ENCODE results near the gene ZNF785.
"Not testable (repeated sequence)": the region's sequence is repeated elsewhere in the genome, so short reads cannot be mapped to it uniquely, and the experiment has no call there.

The ZNF785 gene

GRCh38 chr16:30548416-30549253 is 36.9 kb downstream of the ZNF785 start:
- no peak for TF ChIP-seq CTCF (conservative IDR thresholded peaks at IDR 0.05; ENCODE audit: low read depth, low read length)
- no peak for DNase-seq (ENCODE audit: low read depth)
- no peak overlapping the region for H3K4me3 ChIP-seq (ENCODE audit: low read length)

- TF ChIP-seq CTCF (conservative IDR thresholded peaks at IDR 0.05; ENCODE audit: low read depth, low read length), result no peak
- DNase-seq (ENCODE audit: low read depth), result no peak
- no peak overlapping the region for H3K4me3 ChIP-seq (ENCODE audit: low read length)
Measured at GRCh38 chr16:30546115-30546514, 39.4 kb downstream of the ZNF785 start.

- H3K4me3 ChIP-seq (ENCODE audit: low read length), result no peak overlapping the region
- no peak for DNase-seq (ENCODE audit: low read depth)
- TF ChIP-seq CTCF (conservative IDR thresholded peaks at IDR 0.05; ENCODE audit: low read depth, low read length), result no peak
Measured at GRCh38 chr16:30543067-30543466, 42.4 kb downstream of the ZNF785 start.

- H3K4me3 ChIP-seq (ENCODE audit: low read length), result no peak overlapping the region
- DNase-seq (ENCODE audit: low read depth), result no peak
- no peak for TF ChIP-seq CTCF (conservative IDR thresholded peaks at IDR 0.05; ENCODE audit: low read depth, low read length)
Measured at GRCh38 chr16:30541502-30542329, 43.8 kb downstream of the ZNF785 start.

GRCh38 chr16:30540916-30541464 is 44.5 kb downstream of the ZNF785 start:
- not testable (repeated sequence) for DNase-seq (ENCODE audit: low read depth); H3K4me3 ChIP-seq (ENCODE audit: low read length)

GRCh38 chr16:30539986-30540526 is 45.4 kb downstream of the ZNF785 start:
- H3K4me3 ChIP-seq (ENCODE audit: low read length); DNase-seq (ENCODE audit: low read depth): not testable (repeated sequence)

GRCh38 chr16:30539000-30539964 is 46.2 kb downstream of the ZNF785 start:
- no peak for DNase-seq (ENCODE audit: low read depth)
- TF ChIP-seq CTCF (conservative IDR thresholded peaks at IDR 0.05; ENCODE audit: low read depth, low read length), result no peak
- H3K4me3 ChIP-seq (ENCODE audit: low read length), result no peak overlapping the region

GRCh38 chr16:30536391-30537024 is 49.0 kb downstream of the ZNF785 start:
- not testable (repeated sequence) for DNase-seq (ENCODE audit: low read depth); H3K4me3 ChIP-seq (ENCODE audit: low read length)

Measured in retinal pigment epithelial cell (primary cell).